Dermis microvascular lymphatic vessel endothelial cell (primary cell): Measurements from ENCODE around the gene RAMP1. TPM values are rescaled to one million over a fixed set of nuclear protein-coding genes. Genes with fewer than 3 reads are reported as not detected.

Experiments used
- DNase-seq, 2 donors: peaks; one replicate each; pipeline versions ENCODE4 v3.0.0 to v3.0.0-alpha.2; 2010; ENCODE audit warnings: low read depth in 2 of 2
- total RNA-seq: library from RNA; depleted of rRNA; stranded (reverse); fragments of >200 nt; gene quantifications from 2 replicates; pipeline ENCODE4 v1.2.1, GENCODE V29; 2014

Gene RAMP1
- total RNA-seq, 1 donor from 2014 or later: not detected

DNA sequence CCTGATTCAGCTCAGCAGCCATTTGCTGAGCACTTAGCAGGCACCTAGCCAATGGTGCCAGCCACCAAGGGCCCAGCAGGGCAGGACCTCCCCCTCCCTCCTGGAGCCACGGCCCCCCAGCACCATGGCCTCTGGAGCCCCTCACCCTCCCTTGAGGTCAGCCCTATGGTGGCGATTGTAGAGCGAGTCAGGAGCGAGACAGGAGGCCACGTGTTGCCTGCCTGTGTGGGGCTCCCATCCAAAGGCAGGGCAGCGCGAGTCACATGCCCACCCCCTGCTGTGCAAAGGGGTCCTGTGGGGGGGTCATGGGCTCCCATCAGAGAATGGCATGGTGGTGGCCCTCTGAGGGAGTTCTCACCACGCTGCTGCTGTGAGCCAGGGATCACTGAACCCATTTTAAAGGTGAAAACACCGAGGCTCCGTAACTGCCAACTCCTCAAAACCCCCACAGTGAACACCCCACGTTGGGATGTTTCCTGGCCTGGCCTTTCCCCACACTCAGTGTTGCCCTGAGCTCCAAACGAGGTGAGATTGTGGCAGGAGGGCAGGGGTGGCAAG is 35.6 kb downstream of the RAMP1 start:
- no peak for DNase-seq

DNA sequence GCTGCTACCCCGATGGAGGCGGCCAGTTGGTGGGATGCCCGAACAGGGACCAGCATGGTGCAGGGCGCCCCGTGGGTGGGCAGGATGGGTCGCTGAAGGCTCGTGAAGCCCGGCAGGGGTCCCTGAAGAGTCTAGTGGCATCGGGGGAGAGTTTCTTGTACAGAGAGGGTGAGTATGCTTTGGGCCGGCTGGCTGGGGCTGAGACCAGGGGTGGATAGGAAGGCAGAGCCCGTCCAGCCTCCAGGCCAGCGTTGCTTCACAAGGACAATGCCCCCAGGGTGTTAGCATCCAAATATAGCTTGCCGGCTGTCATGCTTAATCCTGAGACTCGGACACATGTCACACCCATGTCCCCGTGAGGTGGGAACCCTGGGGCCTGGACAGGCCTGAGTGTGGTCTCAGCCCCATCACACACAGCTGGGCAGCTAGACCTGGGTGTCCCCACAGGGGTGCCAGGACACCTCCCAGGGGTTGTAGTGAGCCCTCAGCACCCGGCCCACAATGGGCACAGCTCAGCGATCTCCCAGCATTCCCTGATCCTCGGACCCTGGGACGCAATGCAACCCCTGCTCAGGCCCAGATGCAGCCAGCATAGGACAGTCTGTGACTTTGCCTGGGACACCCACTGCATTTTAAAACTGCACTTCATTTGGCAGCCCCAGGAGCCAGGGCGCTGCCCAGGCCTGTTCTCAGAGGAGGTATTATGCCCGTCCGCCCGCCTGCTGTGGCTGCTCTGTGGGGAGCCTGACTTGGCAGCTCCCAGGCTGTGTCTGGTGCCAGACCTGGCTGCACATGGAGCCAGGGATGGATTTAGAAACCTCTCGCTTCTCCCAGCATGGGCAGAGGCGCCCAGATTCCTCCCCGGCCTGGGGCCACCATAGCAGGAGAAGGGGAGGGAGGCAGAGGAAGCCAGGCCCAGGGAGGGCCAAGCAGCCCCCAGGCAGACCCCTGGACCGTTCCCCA is 36.4 kb downstream of the RAMP1 start:
- DNase-seq: no peak

DNA sequence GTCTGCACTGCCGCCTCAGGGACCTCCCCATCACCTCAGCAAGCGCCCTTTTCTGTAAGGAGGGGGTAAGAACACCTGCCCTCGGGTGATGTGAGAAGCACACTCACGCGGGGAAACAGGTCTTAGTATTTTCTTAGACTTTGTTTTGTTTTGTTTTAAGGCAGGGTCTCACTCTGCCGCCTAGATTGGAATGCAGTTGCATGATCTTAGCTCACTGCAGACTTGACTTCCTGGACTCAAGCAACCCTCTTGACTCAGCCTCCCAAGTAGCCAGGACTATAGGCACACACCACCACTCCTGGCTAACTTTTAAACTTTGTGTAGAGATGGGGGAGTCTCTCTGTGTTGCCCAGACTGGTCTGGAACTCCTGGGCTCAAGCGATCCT is 37.1 kb downstream of the RAMP1 start:
- no peak for DNase-seq

DNA sequence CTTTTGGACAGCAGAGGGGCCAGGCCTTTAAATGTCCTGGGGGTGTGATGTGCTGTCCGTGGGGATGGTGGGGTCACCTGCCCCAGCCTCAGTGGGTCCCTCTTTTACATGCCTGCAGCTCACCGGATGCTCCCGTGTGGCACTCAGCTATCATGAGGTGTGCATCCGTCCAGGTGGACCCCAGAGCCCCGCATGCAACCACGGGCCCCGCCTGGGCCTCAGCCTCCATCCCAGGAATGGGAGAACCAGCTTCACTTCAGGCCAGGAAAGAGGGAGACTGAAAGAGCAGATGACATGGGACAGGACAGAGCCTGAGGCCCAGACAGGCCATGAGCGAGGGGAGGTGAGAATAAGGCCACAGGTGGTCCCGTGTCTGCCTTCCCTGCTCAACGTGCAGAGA is 37.5 kb downstream of the RAMP1 start:
- no peak for DNase-seq

DNA sequence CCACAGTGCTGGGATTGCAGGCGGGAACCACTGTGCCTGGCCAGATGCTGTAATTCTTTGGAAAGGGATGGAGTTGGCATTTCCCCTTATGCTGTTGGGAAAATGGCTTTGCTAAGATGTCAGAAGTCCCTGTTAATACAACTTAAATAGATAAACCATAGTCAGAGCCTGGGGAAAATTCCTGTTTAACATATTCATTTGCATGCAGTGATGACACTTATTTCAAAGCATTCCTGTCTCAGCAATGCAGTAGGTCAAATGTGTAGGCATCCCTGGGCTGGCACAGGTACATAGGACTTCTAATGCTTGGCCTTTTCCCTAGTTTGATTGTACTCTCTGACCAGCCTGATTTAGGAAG is 38.6 kb downstream of the RAMP1 start:
- no peak for DNase-seq

DNA sequence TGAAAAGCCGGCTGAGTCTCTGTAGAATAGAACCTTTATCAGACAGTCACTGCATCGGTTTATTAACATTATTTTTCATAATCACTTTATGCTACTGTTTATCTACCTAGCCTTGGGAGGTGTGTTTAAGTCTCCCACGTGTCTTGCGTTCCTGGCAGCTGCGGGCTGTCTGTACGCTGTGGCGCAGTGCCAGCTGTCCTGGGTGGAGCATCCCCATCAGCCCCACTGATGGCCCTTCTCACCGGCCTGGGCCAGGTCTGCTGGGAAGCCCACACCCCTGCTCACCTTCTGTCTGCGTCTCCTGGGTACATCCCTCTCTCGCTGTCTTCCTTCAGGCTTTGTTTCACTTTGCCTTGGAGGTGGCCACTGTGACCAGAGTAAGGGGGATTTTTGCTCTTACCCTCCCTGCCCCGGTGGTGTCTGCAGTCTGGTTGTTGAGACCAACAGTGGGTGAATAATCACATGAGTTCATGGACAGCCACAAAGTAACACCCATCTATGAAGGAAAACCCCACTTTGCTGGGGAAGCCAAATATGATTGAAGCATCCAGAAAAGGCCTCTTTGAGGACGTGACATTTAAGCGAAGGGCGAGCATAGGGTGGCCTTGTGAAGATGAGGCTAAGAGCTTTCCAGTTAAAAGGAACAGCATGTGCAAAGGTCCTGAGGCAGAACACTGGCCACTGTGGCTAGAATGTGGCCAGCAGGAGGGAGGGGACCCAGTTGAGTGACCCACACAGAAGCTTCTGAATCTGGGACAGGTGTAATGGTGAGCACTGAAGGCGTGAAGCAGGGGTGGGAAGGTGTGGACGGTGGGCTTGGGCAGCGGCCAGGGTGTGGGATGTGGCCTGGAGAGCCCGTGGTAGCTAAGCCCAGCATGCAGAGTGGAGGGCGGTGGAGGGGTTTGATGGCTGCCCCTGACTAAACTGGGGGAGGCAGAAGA is 41.7 kb downstream of the RAMP1 start:
- DNase-seq: no peak

DNA sequence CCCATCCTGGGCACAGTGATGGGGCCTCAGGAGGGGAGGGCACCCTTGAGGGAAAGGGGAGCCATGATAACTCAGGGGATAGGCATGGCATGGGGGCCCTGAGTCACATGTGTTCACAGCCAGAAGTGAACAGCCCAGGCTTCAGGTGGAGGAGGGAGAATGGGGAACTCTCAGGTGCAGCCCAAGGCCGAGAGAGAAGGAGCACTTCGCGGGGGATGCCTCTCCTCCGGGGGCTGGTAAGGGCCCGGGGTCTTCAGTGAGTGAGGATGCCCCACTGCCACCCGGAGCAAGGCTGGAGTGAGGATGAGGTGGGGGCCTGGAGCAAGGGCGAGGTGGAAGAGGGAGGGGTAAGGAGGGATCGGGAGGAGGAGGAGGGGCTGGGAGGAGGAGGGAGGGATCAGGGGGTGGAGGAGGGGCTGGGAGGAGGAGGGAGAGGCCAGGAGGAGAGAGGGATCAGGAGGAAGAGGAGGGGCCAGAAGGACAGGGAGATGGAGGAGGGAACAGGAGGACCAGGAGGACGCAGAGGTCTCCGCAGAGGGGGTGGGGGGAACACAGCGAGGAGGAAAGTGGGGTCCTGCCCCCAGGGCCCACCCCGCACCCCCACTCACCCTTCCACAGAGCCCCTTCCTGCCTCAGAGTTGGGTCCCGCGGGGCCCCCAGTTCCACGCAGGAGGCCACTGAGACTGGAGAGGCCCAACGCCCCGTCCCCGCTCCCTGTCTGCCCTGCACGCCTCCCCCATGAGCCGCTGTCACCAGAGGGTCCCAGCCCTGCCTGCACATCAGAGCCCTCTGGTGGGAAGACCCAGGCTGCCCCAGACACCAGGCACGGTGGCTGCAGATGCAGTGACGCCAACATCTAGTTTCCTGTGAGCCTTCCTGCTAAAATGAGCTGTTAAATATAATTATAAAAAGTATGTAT is 42.8 kb downstream of the RAMP1 start:
- no peak for DNase-seq

DNA sequence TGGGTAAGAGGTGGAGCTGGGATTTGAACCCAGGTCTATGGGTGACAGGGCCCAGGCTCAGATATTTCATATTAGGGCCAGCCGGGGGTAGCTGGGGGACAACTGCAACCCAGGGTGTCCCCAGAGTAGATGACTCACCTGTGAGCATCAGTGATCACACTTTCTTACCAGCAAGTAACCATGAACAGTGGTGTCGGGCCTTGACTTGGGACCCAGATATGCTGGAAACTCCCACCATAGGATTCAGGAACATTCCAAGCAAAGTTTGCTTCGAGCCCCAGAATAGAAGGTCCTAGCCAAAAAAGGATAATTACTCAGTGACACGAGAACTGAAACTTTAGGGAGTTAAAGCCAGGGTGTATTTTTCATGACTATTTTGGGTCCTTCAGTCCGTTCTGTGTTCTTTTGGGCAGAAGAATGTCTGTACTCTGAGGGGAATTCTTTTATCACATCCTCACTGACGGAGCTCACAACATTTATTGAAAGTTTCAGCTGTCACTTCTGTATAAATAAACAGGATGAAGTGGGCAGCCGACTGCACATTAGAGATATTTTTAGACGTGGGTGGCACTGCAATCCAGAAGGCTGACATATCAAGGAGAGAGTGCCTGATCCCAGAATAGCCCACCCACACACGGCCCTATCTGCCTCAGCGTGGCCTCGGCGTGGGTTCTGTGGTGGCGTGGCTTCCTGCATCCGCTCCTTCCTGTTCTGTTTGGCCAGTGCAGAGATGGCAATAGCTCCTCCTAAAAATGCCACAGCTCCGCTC is 45.6 kb downstream of the RAMP1 start:
- DNase-seq: peak in 1 of 2 donors; percentile 15

DNA sequence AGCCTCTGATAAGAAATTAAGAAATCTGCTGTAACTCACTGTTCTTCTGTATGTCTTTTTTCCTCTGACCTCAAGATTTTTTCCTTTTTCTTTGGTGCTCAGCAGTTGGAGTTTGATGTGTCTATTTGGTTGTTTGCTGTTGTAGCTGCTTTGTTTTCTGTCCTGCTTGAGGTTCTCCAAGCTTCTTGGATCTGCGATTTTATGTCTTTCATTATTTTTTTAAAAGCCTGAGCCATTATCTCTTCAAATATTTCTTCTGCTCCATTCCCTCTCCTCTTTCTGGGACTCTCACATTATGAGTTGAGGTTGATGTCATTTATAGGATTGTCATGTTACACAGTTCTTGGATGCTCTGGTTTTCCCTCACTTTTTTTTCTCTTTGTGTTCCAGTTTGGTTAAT is 47.7 kb downstream of the RAMP1 start:
- no peak for DNase-seq

DNA sequence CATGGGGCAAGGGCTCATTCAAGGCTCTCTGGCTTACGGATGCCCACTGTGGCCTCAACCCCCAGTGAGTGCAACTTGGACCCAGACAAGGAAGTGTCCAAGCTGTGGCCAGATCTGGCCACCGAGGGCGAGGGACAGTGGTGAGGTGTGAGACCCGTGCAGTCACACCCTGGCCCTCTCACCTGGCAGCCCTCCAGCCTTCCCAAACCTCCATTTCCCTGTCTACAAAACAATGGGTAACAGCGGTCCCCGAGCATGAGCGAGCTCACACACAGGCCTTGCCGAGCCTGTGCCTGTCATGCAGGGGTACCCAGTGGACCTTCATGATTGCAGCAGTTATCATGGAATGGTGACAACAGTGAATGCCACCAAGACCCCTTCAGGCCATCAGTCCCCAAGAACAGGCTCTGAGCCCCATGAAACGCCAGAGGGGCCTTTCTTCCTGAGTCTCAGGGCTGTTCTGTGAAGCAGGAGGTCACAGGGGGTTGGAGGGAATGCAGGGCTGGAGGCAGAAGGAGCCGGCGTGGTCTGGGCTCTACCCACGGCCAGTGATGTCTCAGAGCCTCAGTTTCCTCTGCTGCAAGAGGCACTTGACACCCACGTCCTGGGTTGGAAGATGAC is 49.8 kb downstream of the RAMP1 start:
- no peak for DNase-seq

DNA sequence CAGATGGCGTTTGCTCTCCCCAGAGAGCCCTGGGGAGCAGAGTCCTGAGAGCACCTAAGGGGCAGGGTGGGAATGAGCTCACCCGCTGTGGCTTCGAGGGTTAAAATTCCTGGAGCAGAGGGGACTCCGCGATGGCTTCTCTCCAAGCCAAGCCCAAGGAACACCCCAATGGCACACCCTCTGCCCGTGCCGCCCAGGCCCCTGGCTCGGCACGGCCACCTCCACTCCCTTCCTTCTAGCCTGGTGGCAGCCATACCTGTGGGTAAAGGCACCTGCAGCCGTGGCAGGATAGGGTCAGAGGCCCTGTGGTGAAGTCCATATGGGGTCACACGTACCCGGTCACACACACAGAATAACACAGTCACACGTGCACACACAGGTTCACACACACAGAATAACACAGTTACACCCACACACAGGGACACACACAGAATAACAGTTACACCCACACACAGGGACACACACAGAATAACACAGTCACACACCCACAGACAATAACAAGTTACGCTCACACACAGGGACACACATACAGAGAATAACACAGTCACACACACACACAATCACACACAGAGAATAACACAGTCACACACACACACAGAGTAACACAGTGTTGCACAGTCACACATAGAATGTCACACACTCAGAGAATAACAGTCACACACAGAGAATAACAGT is 50.5 kb downstream of the RAMP1 start:
- DNase-seq: no peak

DNA sequence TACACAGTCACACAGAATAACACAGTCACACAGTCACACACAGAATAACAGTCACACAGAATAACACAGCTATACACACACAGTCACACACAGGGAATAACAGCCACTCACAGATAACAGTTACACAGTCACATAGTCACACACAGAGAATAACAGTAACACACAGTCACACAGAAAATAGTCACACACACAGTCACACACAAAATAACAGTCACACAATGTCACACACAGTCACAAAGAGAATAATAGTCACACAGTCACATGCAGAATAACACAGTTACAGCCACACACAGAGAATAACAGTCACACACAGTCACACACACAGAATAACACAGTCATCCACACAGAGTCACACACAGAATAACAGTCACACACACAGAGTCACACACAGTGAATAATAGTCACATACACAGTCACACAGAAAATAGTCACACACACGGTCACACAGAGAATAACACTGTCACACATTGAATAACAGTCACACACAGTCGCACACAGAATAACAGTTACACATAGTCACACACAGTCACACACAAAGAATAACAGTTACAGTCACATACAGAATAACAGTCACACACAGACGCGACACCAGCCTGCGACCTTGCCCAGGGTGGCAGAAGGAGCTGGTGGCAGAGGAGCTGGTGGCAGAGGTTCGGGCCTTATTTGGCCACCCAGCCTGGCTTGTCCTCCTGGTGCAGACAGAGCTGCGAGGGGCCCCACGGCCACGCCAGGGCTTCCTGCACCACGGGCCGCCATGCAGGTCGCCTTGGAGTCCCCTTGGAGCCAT is 51.3 kb downstream of the RAMP1 start:
- no peak for DNase-seq

DNA sequence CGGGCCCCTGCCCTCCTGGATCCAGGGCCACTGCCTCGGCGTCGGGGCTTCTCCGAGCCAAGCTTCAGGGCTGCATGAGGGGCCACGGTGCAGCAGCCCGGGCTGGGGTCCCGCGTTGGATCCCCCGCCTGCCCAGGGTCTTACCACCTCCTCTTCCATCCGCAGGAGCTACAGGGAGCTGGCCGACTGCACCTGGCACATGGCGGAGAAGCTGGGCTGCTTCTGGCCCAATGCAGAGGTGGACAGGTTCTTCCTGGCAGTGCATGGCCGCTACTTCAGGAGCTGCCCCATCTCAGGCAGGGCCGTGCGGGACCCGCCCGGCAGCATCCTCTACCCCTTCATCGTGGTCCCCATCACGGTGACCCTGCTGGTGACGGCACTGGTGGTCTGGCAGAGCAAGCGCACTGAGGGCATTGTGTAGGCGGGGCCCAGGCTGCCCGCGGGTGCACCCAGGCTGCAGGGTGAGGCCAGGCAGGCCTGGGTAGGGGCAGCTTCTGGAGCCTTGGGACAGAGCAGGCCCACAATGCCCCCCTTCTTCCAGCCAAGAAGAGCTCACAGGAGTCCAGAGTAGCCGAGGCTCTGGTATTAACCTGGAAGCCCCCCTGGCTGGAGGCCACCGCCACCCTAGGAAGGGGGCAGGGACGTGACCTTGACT is 52.1 kb downstream of the RAMP1 start:
- no peak for DNase-seq

DNA sequence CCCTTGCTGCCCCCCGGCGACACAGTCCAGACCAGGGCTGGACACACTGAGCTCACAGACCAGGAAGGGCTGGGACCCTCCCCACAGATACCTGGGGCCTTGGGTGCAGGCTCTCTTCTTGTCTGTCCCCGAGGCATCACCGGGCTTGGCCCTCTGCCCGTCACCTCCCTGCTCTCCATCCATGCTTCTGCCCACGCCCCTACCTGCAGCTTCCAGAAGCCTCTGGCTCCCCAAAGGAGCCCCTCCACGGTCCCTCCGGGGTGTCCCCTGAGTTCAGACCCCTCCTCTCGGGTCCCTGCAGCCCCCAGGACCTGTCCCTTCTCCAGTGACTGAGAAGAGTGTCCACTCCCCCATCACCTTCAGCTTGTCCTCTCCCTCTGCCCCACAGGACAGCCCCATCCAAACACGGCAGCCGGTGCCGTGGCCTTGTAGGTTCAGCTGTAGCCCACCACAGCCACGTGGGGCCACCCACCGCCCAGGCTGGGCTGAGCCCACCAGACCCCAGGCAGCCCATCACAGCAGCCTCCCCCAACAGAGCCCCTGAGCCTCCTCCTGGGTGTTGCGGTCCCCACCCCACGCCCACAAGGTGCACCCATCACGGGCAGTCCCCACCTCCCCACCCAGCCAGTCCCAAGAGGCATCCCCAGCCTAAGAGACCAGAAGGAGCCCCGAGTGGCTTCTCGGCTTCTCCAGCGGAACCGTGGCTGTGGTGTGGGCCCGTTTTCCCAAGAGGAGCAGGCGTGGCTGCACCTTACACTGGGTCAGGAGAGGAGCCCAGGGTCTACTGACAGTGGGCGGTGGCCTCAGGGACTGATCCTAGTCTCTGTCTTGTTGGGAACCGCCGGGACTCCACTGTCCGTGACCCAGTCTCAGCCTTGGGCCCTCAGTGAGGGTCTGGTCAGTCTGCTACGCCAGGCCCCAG is 53.1 kb downstream of the RAMP1 start:
- DNase-seq: no peak

DNA sequence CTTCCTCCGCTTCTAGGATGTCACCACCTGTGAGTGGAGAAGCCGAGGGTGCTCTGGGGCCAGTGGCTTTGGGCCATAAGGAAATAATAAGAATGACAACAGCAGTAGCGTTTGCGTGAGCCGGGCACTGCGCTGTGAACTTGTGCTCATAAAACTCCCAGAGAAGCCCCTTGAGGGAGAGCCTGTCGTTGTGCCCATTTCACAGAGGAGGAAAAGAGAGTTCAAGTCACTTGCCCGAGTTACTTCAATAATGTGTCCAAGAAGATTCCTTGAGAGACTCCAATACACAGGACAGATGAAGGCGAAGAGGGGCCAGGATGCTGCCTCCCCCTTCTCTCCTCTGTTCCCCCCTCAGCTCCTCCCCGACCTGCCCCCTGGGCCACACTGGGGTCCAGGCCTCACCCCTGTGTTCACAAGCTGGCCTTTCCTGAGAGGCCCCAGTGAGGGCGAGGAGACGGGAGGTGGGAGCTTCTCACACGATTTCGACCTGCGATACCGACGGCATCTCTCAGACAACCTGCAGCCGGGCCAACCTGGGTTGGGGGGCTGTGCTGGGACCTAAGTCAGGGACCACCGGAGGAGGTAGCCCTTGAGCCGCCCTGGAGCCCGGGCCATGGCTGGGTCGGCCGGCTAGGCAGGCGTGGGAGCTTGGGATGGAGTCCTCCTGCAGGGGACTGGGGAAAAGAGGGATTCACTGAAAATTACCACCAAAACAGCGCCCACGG is 53.9 kb downstream of the RAMP1 start:
- DNase-seq: no peak

DNA sequence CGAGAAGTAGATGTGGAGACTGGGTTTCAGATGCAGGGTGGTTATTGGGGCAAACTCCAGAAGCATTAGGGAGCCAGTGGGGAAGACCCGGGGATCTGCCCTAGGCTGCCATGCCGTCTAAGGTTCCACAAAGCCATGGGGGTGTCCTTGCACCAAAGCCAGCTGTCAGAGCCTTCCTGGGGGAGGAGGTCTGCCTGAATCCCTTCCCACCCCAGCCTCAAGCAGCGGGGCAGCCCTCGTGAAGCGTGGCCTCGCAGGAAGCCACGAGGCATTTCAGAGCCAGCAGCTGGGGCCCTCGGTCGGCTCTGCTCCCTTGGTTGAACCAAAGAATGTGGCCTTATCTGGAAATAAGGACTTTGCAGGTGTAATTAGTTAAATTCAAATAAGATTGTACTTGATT is 56.2 kb downstream of the RAMP1 start:
- DNase-seq: no peak
